ENCODE results near the gene ANKRD11. TPM values are rescaled to one million over a fixed set of nuclear protein-coding genes. Genes with fewer than 3 reads are reported as not detected.

The ANKRD11 gene
- total RNA-seq, 2 experiments from 2014 or later: 184 to 235 TPM

GRCh38 chr16:89519881-89520280 lies 29.5 kb upstream of the ANKRD11 start:
- CTCF ChIA-PET: interaction anchor here (1.3 kb wide), 1 partner anchor 10 kb away, joined by 3 read pairs; no protein-coding TSS in a partner anchor
- H3K27me3 Mint-ChIP-seq: no peaks in the 10 kb centered on the region
- ATAC-seq: no peak
- H3K9me3 Mint-ChIP-seq (ENCODE audit: low read depth): no peaks in the 10 kb centered on the region
- H3K36me3 Mint-ChIP-seq: peaks cover 38% of the 10 kb centered on the region
- no peak overlapping the region for H3K4me3 Mint-ChIP-seq
- no peak overlapping the region for H3K27ac Mint-ChIP-seq
- DNase-seq: no peak
- H3K4me1 Mint-ChIP-seq: no peaks in the 10 kb centered on the region

DNA sequence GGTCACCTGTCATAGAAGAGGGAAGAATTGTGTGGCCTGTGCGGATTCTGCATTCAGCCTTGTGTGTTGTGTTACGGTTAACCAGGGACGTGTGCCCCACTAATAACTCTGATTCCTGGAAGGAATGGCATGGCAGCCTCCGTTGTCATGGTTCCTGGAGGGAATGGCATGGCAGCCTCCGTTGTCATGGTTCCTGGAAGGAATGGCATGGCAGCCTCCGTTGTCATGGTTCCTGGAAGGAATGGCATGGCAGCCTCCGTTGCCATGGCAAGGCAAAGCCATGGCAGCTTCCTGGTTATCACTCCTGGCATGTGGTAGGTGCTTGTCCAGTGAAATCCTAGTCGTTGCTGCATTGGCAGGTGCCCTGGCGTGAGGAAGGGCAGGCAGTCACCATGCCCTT lies 26.8 kb upstream of the ANKRD11 start:
- ATAC-seq: no peak
- Mint-ChIP-seq H3K27me3 (no peaks in the 10 kb centered on the region), H3K27ac (no peak overlapping the region), H3K36me3 (peaks cover 38% of the 10 kb centered on the region), H3K4me3 (no peak overlapping the region), H3K4me1 (peaks cover under 1% of the 10 kb centered on the region), H3K9me3 (ENCODE audit: low read depth) (no peaks in the 10 kb centered on the region)
- CTCF ChIA-PET: no interaction called here
- DNase-seq: no peak

DNA sequence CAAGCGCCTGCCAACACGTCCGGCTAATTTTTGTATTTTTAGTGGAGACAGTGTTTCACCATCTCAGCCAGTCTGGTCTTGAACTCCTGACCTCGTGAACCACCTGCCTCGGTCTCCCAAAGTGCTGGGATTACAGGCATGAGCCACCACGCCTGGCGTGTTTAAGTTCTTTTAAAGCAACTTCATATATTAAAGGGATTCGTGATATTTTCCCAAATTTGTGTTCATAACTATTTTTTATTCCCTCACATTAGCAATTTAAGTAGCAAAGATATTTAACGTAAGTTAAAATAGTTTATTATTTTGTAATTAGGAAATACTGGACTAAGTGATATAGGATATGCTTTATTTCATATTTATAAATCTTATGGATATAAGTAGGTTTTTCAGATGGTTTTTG lies 22.1 kb upstream of the ANKRD11 start:
- Mint-ChIP-seq H3K36me3 (peaks cover 24% of the 10 kb centered on the region), H3K9me3 (ENCODE audit: low read depth) (no peaks in the 10 kb centered on the region), H3K27me3 (no peaks in the 10 kb centered on the region), H3K4me3 (no peak overlapping the region), H3K27ac (no peak overlapping the region), H3K4me1 (peaks cover 17% of the 10 kb centered on the region)
- ATAC-seq: no peak
- CTCF ChIA-PET: no interaction called here
- no peak for DNase-seq

GRCh38 chr16:89511374-89511773 lies 21.0 kb upstream of the ANKRD11 start:
- Mint-ChIP-seq H3K36me3 (peaks cover 19% of the 10 kb centered on the region), H3K27me3 (no peaks in the 10 kb centered on the region), H3K4me1 (peaks cover 25% of the 10 kb centered on the region), H3K27ac (peak overlapping the region; percentile 64), H3K9me3 (ENCODE audit: low read depth) (no peaks in the 10 kb centered on the region), H3K4me3 (no peak overlapping the region)
- ATAC-seq (no peak), DNase-seq (no peak)
- CTCF ChIA-PET: interaction anchor here (0.6 kb wide), 1 partner anchor 267 kb away, joined by 3 read pairs; no protein-coding TSS in a partner anchor

- peaks cover 20% of the 10 kb centered on the region for H3K36me3 Mint-ChIP-seq
- peak overlapping the region; percentile 40 for H3K27ac Mint-ChIP-seq
- H3K27me3 Mint-ChIP-seq: no peaks in the 10 kb centered on the region
- peaks cover 33% of the 10 kb centered on the region for H3K4me1 Mint-ChIP-seq
- DNase-seq (no peak), ATAC-seq (no peak)
- CTCF ChIA-PET: interaction anchor here (0.8 to 2.3 kb wide), 6 partner anchors 10 to 270 kb away, joined by 3 to 9 read pairs (median 3); no protein-coding TSS in a partner anchor
- no peak overlapping the region for H3K4me3 Mint-ChIP-seq
- no peaks in the 10 kb centered on the region for H3K9me3 Mint-ChIP-seq (ENCODE audit: low read depth)
These were observed 20.2 kb upstream of the ANKRD11 start for GRCh38 chr16:89510526-89510925.

DNA sequence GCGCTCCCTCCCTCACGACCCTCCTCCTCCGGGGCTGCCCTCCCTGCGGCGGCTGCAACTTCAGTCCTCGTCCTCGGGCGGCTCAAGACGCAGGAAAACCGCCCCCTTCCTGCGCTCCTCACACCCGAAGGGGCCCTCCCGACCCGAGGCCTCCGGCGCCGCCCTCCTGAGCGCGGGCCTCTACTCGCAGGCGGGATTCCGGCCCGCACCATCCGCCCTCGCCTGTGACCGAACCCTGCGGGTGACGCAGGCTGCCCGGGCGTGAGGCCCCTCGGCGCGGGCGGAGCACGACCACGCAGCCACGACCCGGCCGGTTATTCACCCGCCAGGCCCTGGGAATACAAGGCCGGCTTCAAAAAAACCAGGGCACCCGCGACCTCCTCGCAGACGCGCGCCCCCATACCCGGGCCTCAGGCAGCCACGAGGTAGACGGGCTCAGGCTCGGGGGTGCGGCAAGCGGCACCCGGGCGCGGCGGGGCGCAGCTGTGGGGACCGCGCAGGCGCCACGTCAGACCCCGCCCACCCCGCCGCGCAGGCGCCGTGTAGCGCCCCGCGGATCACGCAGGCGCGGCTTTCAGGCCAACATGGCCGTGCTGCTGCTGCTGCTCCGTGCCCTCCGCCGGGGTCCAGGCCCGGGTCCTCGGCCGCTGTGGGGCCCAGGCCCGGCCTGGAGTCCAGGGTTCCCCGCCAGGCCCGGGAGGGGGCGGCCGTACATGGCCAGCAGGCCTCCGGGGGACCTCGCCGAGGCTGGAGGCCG lies 17.7 kb upstream of the ANKRD11 start, which contains the start of gene SPG7:
SPG7 (plus strand) TSS at position 570 of the 757 bp plus-strand sequence; CDS start at position 585, 15 bp downstream.
- Mint-ChIP-seq H3K4me3 (peak within 1 kb of the TSS; percentile 93), H3K9me3 (ENCODE audit: low read depth) (no peaks in the 10 kb centered on the region), H3K4me1 (peaks cover 42% of the 10 kb centered on the region), H3K27me3 (no peaks in the 10 kb centered on the region), H3K27ac (peak within 1 kb of the TSS; percentile 92), H3K36me3 (peaks cover 12% of the 10 kb centered on the region)
- CTCF ChIA-PET: interaction anchor here (0.8 to 3.3 kb wide), 23 partner anchors 12 to 267 kb away, joined by 3 to 17 read pairs (median 4); partner anchors contain the start of gene CDK10
- DNase-seq (peak; percentile 92), ATAC-seq (peak; percentile 79)

DNA sequence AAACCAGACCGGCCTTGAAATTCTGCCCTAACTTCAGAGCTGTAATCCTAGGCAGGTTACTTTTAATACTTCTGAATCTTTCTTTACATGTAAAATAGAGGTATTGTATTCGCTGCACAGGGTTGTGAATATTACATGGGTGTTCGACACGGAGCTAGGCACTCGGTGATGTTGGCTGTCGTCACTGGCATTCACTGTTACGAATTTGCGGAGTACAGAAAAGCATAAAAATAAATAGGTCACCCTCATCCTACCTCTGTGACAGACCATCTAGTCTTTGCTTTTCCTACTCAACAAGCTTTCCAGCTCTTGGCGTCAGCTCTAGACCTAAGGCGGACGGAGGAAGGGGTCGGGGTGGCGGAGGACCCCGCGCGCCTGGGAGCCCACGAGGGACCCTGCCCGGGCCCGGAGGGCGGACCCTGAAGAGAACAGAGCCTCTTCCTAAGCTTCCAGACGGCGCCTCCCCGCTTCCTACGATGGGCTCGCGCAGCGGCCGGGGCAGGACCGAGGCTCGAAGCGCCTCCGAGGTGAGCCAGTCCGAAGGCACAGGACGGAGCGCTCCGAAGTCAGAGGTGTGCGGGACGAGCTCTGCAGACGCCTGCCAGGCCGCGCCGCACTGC lies 17.0 kb upstream of the ANKRD11 start:
- peaks cover 42% of the 10 kb centered on the region for H3K4me1 Mint-ChIP-seq
- DNase-seq (no peak), ATAC-seq (no peak)
- H3K27ac Mint-ChIP-seq: peak overlapping the region; percentile 92
- CTCF ChIA-PET: interaction anchor here (0.8 to 3.3 kb wide), 15 partner anchors 12 to 267 kb away, joined by 3 to 17 read pairs (median 4); partner anchors contain the start of gene CDK10
- H3K36me3 Mint-ChIP-seq: peaks cover 8% of the 10 kb centered on the region
- no peaks in the 10 kb centered on the region for H3K27me3 Mint-ChIP-seq
- peak overlapping the region; percentile 93 for H3K4me3 Mint-ChIP-seq
- no peaks in the 10 kb centered on the region for H3K9me3 Mint-ChIP-seq (ENCODE audit: low read depth)

GRCh38 chr16:89506791-89507191 lies 16.4 kb upstream of the ANKRD11 start:
- CTCF ChIA-PET: interaction anchor here (0.8 to 3.3 kb wide), 11 partner anchors 12 to 266 kb away, joined by 3 to 13 read pairs (median 4); no protein-coding TSS in a partner anchor
- Mint-ChIP-seq H3K27ac (peak overlapping the region; percentile 92), H3K9me3 (ENCODE audit: low read depth) (no peaks in the 10 kb centered on the region), H3K4me1 (peaks cover 40% of the 10 kb centered on the region), H3K27me3 (no peaks in the 10 kb centered on the region), H3K36me3 (peaks cover 6% of the 10 kb centered on the region), H3K4me3 (peak overlapping the region; percentile 93)
- DNase-seq (peak; percentile 70), ATAC-seq (no peak)

- no peak for DNase-seq
- CTCF ChIA-PET: interaction anchor here (1.5 to 3.3 kb wide), 3 partner anchors 11 to 266 kb away, joined by 3 to 13 read pairs (median 8); no protein-coding TSS in a partner anchor
- H3K27ac Mint-ChIP-seq: peak overlapping the region; percentile 92
- peaks cover 37% of the 10 kb centered on the region for H3K4me1 Mint-ChIP-seq
- no peaks in the 10 kb centered on the region for H3K9me3 Mint-ChIP-seq (ENCODE audit: low read depth)
- H3K27me3 Mint-ChIP-seq: no peaks in the 10 kb centered on the region
- peak overlapping the region; percentile 70 for H3K4me3 Mint-ChIP-seq
- ATAC-seq: no peak
- peaks cover 3% of the 10 kb centered on the region for H3K36me3 Mint-ChIP-seq
These were observed 15.7 kb upstream of the ANKRD11 start for GRCh38 chr16:89506113-89506504.

- Mint-ChIP-seq H3K27me3 (no peaks in the 10 kb centered on the region), H3K9me3 (ENCODE audit: low read depth) (no peaks in the 10 kb centered on the region), H3K36me3 (peaks cover 2% of the 10 kb centered on the region), H3K4me1 (peaks cover 35% of the 10 kb centered on the region), H3K4me3 (peak overlapping the region; percentile 70), H3K27ac (peak overlapping the region; percentile 92)
- CTCF ChIA-PET: interaction anchor here (0.7 to 2.5 kb wide), 5 partner anchors 11 to 265 kb away, joined by 3 to 8 read pairs (median 3); no protein-coding TSS in a partner anchor
- ATAC-seq (peak; percentile 66), DNase-seq (peak; percentile 96)
These were observed 15.1 kb upstream of the ANKRD11 start for GRCh38 chr16:89505204-89506112.

DNA sequence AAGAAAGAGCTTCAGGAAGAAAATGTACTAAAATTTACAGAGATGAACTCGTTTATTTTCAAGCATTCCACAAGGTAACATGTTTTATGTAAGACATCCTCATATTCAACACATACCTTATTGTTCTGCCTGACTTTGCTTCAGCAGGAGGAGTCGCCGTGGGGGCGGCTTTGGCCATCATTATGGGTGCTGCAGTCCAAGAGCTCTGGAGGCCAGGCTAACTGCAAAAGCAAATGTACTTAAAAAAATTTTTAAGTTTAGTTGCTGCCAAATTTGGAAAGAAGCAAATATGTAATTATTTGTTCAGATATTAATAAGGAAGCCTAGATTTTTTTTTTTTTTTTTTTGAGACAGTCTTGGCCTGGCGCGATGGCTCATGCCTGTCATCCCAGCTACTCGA lies 13.7 kb upstream of the ANKRD11 start:
- H3K27me3 Mint-ChIP-seq: no peaks in the 10 kb centered on the region
- CTCF ChIA-PET: interaction anchor here (0.7 kb wide), 1 partner anchor 105 kb away, joined by 4 read pairs; no protein-coding TSS in a partner anchor
- H3K4me3 Mint-ChIP-seq: no peak overlapping the region
- peaks cover 2% of the 10 kb centered on the region for H3K36me3 Mint-ChIP-seq
- DNase-seq (no peak), ATAC-seq (no peak)
- H3K27ac Mint-ChIP-seq: no peak overlapping the region
- H3K9me3 Mint-ChIP-seq (ENCODE audit: low read depth): no peaks in the 10 kb centered on the region
- H3K4me1 Mint-ChIP-seq: peaks cover 25% of the 10 kb centered on the region

- no peaks in the 10 kb centered on the region for H3K27me3 Mint-ChIP-seq
- no peak for DNase-seq
- peaks cover 2% of the 10 kb centered on the region for H3K36me3 Mint-ChIP-seq
- ATAC-seq: no peak
- H3K4me3 Mint-ChIP-seq: no peak overlapping the region
- CTCF ChIA-PET: interaction anchor here (1.1 kb wide), 1 partner anchor 262 kb away, joined by 3 read pairs; no protein-coding TSS in a partner anchor
- H3K27ac Mint-ChIP-seq: no peak overlapping the region
- peaks cover 25% of the 10 kb centered on the region for H3K4me1 Mint-ChIP-seq
- no peaks in the 10 kb centered on the region for H3K9me3 Mint-ChIP-seq (ENCODE audit: low read depth)
These were observed 11.9 kb upstream of the ANKRD11 start for GRCh38 chr16:89502081-89502843.
